ENCODE results near the gene PRSS27. TPM values are rescaled to one million over a fixed set of nuclear protein-coding genes. Genes with fewer than 3 reads are reported as not detected.

The PRSS27 gene
- total RNA-seq, 2 experiments from 2014 or later: 1.6 to 2.4 TPM

DNA sequence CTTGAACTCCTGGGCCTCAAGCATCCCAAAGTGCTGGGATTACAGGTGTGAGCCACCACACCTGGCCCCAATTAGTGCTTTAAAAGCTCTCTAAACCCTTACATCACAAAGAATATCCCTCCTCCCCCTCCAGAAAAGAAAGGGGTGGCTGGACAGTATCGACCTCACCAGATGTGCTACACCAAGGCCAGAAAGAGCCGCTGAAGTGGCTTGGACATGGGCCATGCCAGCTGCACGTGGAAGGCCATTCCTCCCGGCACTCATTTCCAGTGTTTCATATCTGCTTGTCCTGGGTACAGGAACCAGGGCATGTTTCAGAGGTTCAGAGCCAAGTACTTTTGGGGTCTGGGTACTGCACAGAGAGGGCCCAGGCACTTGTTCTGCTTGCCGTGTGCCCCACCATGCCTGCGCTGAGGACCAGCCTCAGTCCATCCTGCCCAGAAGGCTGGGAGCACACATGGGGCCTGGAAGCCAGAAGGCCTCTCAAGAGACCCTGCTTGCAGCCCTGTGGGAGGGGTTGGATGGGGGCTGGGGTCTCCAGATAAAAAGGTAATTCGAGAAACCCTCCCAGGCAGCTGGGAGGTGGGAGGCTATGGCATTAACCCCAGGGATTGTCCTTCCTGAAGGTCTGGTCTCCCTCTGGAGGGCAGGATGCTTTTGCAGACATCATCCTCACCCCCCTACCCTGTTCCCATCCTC, 28.9 kb upstream of the PRSS27 start:
- Mint-ChIP-seq H3K9me3 (no peaks in the 10 kb centered on the region), H3K4me1 (ENCODE audit: low read depth) (peaks cover 17% of the 10 kb centered on the region), H3K36me3 (peaks cover 17% of the 10 kb centered on the region), H3K27ac (no peak overlapping the region), H3K4me3 (no peak overlapping the region), H3K27me3 (no peaks in the 10 kb centered on the region)
- intact Hi-C loops (cut with micrococcal nuclease): no loop called here
- ChIA-PET POLR2A (no interaction called here), CTCF (no interaction called here)
- DNase-seq: no peak

DNA sequence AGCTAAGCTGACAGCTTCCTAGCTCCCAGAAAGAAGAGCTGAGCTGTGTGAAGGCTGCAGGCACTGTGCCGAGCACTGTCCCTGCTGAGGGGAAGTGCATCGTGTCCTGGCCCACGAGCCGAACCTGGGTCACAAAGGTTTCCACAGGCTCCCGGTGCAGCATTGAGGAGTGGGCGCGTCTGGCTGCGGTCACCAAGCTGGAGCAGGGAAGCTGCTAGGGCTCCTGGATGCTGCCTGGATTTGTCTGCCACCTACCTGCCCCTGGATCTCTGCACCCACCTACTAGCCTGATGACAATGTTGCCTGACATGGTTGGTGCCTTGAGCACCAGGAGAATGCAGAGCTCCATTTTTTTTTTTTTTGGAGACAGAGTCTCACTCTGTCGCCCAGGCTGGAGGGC, 25.9 kb upstream of the PRSS27 start:
- CTCF ChIA-PET: no interaction called here
- POLR2A ChIA-PET: no interaction called here
- Mint-ChIP-seq H3K9me3 (no peaks in the 10 kb centered on the region), H3K4me1 (ENCODE audit: low read depth) (peaks cover 9% of the 10 kb centered on the region), H3K4me3 (no peak overlapping the region), H3K36me3 (peaks cover 4% of the 10 kb centered on the region), H3K27me3 (no peaks in the 10 kb centered on the region), H3K27ac (no peak overlapping the region)
- intact Hi-C loops (cut with micrococcal nuclease): no loop called here
- DNase-seq: no peak

DNA sequence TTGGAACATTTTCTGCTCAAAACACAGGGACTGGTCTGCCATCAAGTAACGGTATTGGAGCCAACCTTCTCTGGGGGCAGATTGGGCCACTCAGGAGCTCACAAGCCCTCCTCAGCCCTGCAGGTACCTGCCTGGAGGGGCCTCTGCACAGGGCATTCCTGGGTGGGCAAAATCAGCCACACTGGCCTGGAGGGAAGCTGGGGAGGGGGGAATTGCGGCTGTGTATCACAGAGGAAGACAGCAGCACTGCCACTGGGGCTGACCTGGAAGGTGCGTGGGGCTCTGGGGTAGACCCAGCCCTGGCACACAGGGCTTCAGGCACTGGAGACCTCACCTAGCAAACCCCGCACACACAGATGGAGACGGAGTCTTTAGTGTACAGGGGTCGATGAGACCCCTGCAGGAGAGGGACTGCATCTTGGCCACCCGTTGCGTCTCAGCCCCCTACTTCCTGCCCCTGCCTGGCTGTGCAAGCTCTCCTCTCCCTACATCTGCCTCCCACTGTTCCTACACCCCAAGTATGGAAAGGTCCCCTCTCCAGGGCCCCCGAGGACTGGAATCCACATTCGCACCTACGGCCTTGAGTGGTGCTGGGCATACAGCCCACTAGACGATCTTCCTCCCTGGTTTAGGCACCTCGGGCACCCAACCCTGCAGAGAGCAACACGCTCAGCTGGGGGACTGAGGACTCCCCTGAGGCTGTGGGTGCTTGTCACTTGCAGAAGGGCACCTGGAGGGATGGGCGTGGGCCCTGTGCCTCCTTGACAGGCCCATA, 25.3 kb upstream of the PRSS27 start:
- ChIA-PET POLR2A (no interaction called here), CTCF (no interaction called here)
- intact Hi-C loops (cut with micrococcal nuclease): no loop called here
- Mint-ChIP-seq H3K36me3 (no peaks in the 10 kb centered on the region), H3K4me3 (no peak overlapping the region), H3K27me3 (no peaks in the 10 kb centered on the region), H3K9me3 (no peaks in the 10 kb centered on the region), H3K4me1 (ENCODE audit: low read depth) (peaks cover 3% of the 10 kb centered on the region), H3K27ac (no peak overlapping the region)
- DNase-seq: no peak

DNA sequence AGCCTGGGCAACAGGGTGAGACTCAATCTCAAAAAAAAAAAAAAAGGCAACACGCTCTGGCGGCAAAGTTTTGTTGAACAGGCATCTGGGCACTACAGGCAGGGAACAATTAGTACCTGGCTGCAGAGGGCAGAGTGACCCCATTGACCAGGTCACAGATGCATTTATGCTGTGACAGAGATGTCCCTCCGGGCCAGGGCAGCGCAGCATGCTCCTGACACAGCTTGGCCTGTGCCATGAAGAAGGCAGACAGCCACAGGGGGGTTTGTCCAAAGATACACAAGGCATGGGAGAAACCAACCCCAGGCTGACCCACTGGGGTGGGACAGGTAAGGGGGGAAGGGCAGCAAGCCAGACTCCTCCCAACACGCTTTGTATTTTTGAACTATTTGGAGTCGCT, 24.7 kb upstream of the PRSS27 start:
- no peak for DNase-seq
- Mint-ChIP-seq H3K27ac (no peak overlapping the region), H3K36me3 (no peaks in the 10 kb centered on the region), H3K9me3 (no peaks in the 10 kb centered on the region), H3K4me1 (ENCODE audit: low read depth) (no peaks in the 10 kb centered on the region), H3K27me3 (no peaks in the 10 kb centered on the region), H3K4me3 (no peak overlapping the region)
- intact Hi-C loops (cut with micrococcal nuclease): no loop called here
- POLR2A ChIA-PET: no interaction called here
- CTCF ChIA-PET: no interaction called here

DNA sequence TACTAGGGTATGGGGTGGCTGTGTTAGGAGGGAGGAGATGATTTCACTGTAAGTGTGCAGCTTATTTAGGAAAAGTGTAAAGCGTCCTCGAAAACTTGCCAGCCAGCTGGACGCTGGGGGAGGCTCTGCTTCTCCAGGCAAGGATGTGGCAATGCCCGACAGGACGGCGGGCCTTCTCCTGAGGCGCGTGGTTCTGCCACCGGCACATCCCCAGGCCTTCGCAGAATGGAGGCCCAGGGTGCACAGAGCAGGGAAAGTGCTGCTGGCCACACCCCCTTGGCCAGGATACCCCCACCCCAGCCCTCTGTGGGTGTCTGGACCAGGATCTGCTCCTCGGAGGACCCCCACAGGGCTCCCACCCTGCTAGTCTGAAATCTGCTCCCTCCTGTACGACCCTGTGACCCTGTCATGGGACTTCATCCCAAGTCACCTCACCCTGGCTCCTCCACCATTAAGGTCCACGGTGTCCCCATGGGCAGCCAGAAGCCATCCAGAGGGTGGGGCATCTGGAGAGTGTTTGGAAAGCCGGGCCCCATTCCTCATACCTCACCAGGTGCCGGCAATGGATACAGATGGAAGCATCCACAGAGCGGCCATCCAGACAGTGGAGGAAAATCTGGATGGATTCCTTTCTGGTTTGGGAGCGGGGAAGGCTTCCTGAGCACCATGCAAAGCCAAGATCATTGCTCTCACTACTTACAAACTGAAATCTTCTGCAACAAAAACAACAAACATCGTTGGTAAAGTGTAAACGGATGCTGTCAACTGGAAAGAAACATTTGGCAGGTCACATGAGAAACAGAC, 23.2 kb upstream of the PRSS27 start:
- Mint-ChIP-seq H3K9me3 (no peaks in the 10 kb centered on the region), H3K27me3 (no peaks in the 10 kb centered on the region), H3K27ac (no peak overlapping the region), H3K4me1 (ENCODE audit: low read depth) (no peaks in the 10 kb centered on the region), H3K4me3 (no peak overlapping the region), H3K36me3 (no peaks in the 10 kb centered on the region)
- no peak for DNase-seq
- ChIA-PET POLR2A (interaction anchor here (0.9 kb wide), 1 partner anchor 9 kb away, joined by 3 read pairs; no protein-coding TSS in a partner anchor), CTCF (no interaction called here)
- intact Hi-C loops (cut with micrococcal nuclease): no loop called here

DNA sequence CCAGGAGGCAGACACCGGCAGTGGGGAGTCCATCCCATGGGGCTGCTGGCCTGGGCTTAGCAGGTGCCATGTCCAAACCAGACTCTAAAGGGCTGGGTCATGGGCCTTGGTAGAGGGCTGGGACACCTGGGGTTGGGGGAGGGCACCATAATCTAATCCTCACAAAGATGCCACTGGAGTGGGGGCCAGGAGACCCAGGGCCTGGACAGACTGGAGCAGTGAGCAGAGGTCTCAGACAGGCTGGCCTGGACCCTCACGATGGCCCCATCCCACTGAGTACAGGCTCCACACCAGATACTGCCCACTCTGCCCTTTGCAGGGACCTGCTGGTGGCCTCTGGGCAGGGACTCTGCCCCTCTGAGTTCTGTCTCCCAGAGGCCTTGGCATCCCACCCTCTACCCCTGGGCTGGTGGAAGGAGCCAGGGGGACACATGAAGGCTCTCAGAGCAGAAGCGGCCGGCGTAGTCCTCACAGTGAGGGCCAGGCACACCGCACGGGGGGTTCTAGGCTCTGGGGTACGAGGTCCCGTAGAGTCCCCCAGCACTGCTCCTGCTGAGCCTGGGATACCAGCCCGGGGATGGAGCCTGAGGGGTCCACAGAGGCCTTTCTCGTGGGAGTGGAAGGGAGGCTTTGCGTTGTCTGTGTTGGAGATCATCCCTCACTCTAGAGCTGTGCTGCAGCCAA, 22.4 kb upstream of the PRSS27 start:
- Mint-ChIP-seq H3K36me3 (no peaks in the 10 kb centered on the region), H3K9me3 (no peaks in the 10 kb centered on the region), H3K27me3 (no peaks in the 10 kb centered on the region), H3K4me3 (no peak overlapping the region), H3K27ac (no peak overlapping the region), H3K4me1 (ENCODE audit: low read depth) (no peaks in the 10 kb centered on the region)
- intact Hi-C loops (cut with micrococcal nuclease): no loop called here
- no peak for DNase-seq
- POLR2A ChIA-PET: interaction anchor here (0.9 kb wide), 1 partner anchor 9 kb away, joined by 3 read pairs; no protein-coding TSS in a partner anchor
- CTCF ChIA-PET: no interaction called here

DNA sequence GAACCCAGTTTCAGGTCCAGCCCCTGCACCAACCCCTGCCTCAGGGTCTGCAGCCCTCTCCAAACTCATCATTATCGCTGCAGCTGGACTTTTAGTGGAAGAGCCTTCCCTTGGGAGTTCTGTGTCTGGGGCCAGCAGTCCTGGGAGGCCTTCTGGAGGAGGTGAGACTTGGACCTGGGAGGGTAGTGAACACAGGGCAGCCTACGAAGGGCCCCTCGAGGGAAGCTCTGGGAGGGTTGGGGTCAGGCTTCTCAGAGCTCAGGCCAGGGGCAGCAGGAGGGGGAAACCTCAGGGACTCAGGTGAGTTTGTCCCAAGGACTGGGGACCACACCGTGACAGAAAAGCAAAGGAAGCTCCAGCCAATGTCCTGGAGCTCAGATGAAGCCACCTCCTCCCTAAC, 21.1 kb upstream of the PRSS27 start:
- ChIA-PET POLR2A (no interaction called here), CTCF (no interaction called here)
- intact Hi-C loops (cut with micrococcal nuclease): no loop called here
- no peak for DNase-seq
- no peak overlapping the region for H3K27ac Mint-ChIP-seq
- H3K4me3 Mint-ChIP-seq: no peak overlapping the region
- H3K36me3 Mint-ChIP-seq: no peaks in the 10 kb centered on the region
- no peaks in the 10 kb centered on the region for H3K4me1 Mint-ChIP-seq (ENCODE audit: low read depth)
- no peaks in the 10 kb centered on the region for H3K9me3 Mint-ChIP-seq
- no peaks in the 10 kb centered on the region for H3K27me3 Mint-ChIP-seq

DNA sequence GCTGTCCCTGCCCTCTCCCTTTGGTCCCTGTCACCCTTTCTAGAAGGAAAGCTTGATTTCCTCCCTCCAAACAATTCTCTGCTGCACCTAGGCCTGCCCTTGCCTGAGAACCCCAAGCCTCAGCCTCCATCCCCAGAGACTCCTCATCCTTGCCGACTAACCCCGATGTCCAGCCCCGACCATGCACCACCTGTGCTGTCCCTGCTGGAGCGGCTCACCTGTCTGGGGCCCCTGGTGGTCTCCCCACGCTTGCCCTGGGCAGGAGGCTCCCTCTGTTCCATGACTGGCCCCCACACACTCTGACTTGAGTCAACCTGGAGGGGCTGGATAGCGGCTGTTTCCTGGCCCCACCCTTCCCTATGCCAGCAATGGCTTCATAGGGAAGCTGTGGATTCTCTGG, 20.5 kb upstream of the PRSS27 start:
- ChIA-PET POLR2A (interaction anchor here (0.7 kb wide), 1 partner anchor 234 kb away, joined by 3 read pairs; no protein-coding TSS in a partner anchor), CTCF (no interaction called here)
- H3K27ac Mint-ChIP-seq: no peak overlapping the region
- H3K4me1 Mint-ChIP-seq (ENCODE audit: low read depth): no peaks in the 10 kb centered on the region
- no peaks in the 10 kb centered on the region for H3K36me3 Mint-ChIP-seq
- H3K4me3 Mint-ChIP-seq: no peak overlapping the region
- no peak for DNase-seq
- no peaks in the 10 kb centered on the region for H3K27me3 Mint-ChIP-seq
- intact Hi-C loops (cut with micrococcal nuclease): no loop called here
- no peaks in the 10 kb centered on the region for H3K9me3 Mint-ChIP-seq

DNA sequence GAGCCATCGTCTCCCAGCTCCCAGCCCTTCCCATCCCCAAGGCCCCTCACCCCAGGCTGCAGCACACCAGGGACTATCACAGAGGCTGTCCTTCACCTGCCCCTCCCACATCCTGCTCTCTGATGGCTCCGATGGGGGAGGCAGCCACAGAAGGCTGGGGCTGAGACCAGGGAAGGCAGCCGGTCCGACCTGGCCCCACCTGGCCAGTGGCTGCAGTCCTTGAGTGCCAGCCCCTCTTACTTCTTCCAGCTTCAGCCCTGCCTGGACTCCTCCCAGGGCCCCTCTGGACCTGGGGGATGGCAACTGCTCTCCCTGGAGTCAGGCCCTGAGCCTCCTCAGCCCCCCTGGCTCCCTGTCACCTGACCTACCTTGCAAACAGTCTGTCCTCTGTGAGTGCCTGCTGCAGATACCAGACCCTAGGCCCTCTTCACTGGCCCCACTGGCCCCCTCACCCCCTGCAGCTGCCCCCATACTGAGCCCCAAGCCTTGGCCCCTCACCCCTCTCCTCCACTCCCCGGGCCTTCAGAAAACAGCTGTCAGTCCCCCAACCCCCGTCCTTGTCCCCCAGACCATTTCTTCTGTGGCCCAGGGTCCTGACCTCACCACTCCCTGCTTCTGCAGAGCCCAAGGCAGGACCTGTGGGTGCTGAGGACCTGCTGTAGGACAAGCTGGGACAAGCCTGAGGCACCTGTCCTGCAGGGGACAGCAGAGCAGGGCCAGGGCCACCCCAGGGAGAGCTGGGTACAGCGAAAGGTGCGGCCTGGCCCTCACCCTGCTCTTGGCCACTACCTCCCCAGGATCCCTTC, 19.8 kb upstream of the PRSS27 start:
- no peak for DNase-seq

DNA sequence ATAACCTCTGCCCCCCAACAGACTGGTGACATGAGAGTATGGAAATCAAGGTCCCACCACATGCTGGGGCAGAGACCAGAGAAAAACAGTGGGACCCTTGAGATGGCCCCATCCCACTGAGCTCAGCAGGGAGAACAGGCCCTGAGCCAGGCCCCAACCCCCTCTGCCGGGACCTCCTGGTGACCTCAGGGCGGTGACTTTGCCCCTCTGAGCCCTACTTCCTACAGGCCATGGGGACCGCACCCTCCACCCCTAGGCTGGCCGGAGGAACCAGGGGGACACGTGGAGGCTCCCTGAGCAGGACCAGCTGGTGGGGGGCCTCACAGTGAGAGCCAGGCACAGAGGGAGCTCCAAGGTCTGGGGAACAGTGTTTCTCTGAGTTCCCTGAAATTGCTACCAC, 18.6 kb upstream of the PRSS27 start:
- ChIA-PET CTCF (interaction anchor here (0.6 kb wide), 1 partner anchor 10 kb away, joined by 3 read pairs; no protein-coding TSS in a partner anchor), POLR2A (no interaction called here)
- Mint-ChIP-seq H3K36me3 (no peaks in the 10 kb centered on the region), H3K4me3 (no peak overlapping the region), H3K4me1 (ENCODE audit: low read depth) (no peaks in the 10 kb centered on the region), H3K9me3 (no peaks in the 10 kb centered on the region), H3K27ac (no peak overlapping the region), H3K27me3 (peaks cover 1% of the 10 kb centered on the region)
- DNase-seq: no peak
- intact Hi-C loops (cut with micrococcal nuclease): no loop called here

More for the DNA sequence above, 19.8 kb upstream of the PRSS27 start:
- Mint-ChIP-seq H3K27me3 (peaks cover 1% of the 10 kb centered on the region), H3K9me3 (no peaks in the 10 kb centered on the region), H3K36me3 (no peaks in the 10 kb centered on the region), H3K27ac (no peak overlapping the region), H3K4me1 (ENCODE audit: low read depth) (no peaks in the 10 kb centered on the region), H3K4me3 (no peak overlapping the region)
- ChIA-PET CTCF (no interaction called here), POLR2A (interaction anchor here (0.7 kb wide), 1 partner anchor 234 kb away, joined by 3 read pairs; no protein-coding TSS in a partner anchor)
- intact Hi-C loops (cut with micrococcal nuclease): no loop called here

DNA sequence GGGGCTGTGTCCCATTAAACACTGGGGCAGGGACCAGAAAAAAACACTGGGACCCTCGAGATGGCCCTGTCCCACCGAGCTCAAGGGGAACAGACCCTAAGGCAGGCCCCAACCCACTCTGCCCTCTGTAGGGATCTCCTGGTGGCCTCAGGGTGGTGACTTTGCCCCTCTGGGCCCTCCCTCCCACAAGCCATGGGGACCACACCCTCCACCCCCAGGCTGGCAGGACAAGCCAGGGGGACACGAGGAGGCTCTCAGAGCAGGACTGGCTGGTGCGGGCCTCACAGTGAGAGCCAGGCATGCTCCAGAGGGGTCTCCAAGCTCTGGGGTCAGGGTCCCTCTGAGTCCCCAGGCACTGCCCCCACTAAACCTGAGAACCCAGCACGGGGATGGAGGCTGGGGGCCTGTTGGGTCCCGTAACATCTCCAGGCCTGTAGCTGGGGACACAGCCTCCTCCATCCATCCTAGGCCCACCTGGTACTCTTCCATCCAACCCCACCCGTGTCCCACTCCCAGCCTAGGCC, 17.9 kb upstream of the PRSS27 start:
- POLR2A ChIA-PET: no interaction called here
- no peak overlapping the region for H3K4me3 Mint-ChIP-seq
- no peaks in the 10 kb centered on the region for H3K36me3 Mint-ChIP-seq
- no peaks in the 10 kb centered on the region for H3K9me3 Mint-ChIP-seq
- peaks cover 1% of the 10 kb centered on the region for H3K27me3 Mint-ChIP-seq
- no peaks in the 10 kb centered on the region for H3K4me1 Mint-ChIP-seq (ENCODE audit: low read depth)
- CTCF ChIA-PET: interaction anchor here (0.6 kb wide), 2 partner anchors 9 to 1014 kb away, joined by 3 read pairs; no protein-coding TSS in a partner anchor
- no peak for DNase-seq
- no peak overlapping the region for H3K27ac Mint-ChIP-seq
- intact Hi-C loops (cut with micrococcal nuclease): no loop called here

All from activated CD4-positive, alpha-beta memory T cell treated with anti-CD3 and anti-CD28 coated beads for 36 hours (primary cell).